GM19372 (cell line): Measurements from ENCODE around the gene PANK1.
"Not testable (repeated sequence)": the region's sequence is repeated elsewhere in the genome, so short reads cannot be mapped to it uniquely, and the experiment has no call there.

Source experiments
- ATAC-seq: cut with Tn5 transposase; IDR thresholded peaks from one replicate; pipeline ENCODE4 v1.9.1; 2021; ENCODE audit warnings: mild to moderate bottlenecking, low read depth, moderate library complexity; ENCODE audit not compliant: unreplicated experiment

The PANK1 gene

DNA sequence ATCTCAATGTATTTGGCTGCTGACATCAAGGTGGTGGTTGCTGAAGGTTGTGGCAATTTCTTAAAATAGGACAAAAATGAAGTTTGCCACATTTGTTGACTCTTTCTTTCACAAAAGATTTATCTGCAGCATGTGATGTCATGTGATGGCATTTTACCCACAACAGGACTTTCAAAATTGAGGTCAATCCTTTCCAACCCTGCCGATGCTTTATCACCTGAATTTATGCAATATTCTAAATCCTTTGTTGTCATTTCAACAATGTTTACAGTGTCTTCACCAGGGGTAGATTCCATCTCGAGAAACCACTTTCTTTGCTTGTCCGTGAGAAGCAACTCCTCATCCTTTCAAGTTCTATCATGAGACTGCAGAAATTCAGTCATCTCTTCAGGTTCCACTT lies 69.0 kb downstream of the PANK1 start:
- no peak for ATAC-seq

DNA sequence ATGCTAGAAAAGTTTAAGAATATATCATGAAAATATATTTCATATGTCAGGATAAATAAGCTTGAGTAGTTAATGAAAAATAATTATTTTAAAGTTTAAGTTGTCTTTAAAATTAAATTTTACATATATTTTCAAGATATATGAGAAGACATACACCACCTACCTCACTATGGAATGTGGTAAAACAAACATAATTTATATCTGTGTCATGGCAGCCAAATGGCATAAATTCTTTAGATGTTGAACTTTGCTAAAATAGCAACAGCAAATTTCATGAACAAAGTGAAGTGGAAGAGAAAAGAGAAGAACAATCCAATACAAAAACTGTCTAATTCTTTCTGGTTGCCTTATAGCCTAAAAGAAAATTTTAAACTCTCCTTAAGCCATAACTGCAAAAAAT lies 70.0 kb downstream of the PANK1 start:
- no peak for ATAC-seq

GRCh38 chr10:89574368-89574767 lies 70.7 kb downstream of the PANK1 start:
- no peak for ATAC-seq

GRCh38 chr10:89567576-89568245 lies 77.3 kb downstream of the PANK1 start:
- ATAC-seq, result no peak

DNA sequence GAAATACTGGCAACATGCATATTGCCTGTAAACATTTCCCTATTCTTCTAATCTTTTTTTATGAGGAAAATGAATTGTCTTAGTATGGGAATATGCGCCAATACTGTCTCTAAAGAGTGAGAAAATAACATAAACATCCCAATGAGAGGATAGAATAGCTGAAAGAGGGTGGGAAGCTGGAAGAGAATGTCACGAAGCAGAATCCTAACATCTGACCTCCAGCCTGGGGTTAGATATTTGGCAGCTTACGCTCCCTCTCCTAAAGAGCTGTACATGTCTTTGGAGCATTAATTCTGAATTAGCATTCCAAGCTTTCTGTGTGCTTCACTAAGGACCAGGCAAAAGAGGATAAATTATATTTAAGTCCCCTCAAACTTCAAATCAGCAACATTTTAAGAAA lies 78.0 kb downstream of the PANK1 start:
- no peak for ATAC-seq

DNA sequence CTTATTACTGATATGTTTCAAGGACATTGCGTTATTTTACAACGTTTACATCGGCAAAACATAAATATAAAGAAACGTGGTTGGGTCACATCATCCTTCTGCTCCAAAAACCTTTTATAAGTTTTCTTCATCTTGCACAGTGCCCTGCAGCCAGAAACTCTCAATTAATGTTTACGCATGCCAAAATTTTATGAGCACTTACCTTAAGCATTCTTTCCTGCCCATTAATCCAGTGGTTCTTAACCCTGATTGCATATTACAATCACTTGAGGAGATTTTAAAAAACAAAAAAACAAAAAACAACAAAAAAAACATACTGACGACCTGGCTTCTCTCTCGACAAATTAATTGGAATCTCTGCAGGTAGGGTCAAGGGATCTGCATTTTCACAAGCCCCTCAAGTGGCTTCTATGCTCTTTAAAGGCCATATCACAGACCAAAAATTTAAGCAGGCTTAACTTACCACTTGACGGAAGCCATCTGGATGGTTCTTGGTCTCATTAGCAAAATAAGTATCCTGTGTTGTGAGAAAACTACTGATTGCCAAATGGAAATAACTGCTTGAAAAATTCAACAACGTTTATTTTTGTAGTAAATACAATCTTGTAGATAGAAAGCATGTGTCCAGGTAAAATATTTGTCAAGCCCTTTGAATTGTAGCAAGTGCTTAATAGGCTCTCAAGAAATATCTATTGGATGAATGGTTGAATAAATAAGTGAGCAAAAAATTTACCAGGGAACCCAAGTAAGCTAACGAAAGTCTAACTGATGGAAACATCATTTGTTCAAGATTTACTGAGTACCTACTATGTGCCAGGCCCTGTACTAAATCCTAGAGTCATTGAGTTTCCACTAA lies 78.7 kb downstream of the PANK1 start:
- no peak for ATAC-seq

DNA sequence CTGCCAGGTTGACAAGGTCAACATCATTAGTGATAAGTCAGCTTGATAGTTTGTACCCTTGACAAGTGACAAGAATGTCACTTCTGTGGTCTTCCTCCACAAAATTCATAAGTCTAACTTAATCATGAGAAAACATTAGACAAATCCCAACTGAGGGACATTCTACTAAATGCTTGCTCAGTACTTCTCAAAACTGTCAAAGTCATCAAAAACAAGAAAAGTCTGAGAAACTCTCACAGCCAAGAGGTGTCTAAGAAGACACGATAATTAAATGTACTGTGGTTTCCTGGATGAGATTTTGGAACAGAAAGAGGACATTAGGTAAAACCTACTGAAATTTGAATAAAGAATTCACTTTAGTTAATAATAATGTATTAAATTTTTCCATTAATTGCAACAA lies 79.9 kb downstream of the PANK1 start:
- ATAC-seq, result no peak

- ATAC-seq, result no peak
Measured at GRCh38 chr10:89563861-89564478, 81.1 kb downstream of the PANK1 start.

DNA sequence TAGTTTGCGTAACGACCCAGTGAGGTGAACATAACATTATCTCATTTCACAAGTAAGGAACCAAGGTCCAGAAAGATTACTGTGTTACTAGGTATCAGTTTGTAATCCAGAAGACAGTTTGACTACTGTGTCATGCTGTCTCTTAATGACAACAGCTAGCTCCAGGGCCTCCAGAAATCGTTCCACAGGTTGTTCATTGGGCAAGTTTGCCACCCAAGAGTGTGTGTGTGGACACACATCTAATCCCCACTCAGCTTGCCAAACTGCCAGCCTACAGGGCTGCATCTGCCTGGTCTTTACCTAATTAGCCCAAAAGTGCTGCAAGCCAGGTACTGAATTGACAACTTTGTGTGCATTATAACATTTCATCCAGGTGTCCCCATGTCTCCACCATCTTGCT lies 81.7 kb downstream of the PANK1 start:
- no peak for ATAC-seq

DNA sequence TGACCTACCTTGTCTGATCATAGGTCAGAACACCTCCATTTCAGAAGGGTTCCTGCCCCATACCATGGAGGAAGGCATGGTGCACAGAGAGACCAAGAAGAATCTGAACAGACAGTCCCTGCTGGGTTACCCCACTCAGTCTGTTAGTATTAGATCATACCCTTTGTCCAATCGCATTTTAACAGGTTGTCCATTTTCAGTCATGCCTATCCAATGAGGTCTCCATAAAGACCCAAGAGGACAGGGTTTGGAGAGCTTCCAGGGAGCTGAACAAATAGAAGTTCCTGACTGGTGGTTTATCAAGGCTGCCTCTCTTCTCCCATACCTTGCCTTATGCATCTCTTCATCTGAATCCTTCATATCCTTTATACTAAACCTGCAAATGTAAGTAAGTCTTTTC lies 88.4 kb downstream of the PANK1 start:
- ATAC-seq, result no peak

GRCh38 chr10:89555688-89556445 lies 89.2 kb downstream of the PANK1 start:
- ATAC-seq, result no peak

- no peak for ATAC-seq
Measured at GRCh38 chr10:89554433-89554832, 90.6 kb downstream of the PANK1 start.

DNA sequence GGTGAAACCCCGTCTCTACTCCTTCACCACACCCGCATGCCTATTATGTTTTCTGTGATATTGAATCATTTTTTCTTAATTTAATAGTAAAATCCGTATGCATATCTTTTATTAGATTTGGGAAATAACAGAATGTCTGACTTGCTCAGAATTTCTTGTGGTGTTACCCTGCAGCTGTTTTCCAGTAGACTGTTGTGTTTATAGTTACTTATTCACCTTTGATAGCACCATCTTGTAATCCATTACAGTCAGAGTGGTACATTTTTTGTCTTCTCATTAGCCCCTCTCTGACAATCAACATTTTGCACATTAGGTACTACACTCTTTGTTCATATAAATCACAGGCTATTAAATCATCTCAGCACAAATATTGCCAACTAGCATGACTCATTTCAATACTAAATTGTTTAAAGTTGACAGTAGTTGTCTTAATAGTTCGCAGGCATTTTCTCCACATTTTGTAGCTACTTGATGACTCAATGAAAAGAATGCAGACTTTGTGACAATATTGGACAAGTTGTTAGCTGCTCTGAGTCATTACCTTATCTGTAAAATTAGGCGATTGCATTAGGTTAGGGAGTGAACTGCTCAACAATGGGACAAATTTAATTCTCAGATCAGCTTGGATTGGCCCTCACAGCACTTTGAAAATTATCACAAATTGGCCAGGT lies 91.8 kb downstream of the PANK1 start:
- no peak for ATAC-seq

DNA sequence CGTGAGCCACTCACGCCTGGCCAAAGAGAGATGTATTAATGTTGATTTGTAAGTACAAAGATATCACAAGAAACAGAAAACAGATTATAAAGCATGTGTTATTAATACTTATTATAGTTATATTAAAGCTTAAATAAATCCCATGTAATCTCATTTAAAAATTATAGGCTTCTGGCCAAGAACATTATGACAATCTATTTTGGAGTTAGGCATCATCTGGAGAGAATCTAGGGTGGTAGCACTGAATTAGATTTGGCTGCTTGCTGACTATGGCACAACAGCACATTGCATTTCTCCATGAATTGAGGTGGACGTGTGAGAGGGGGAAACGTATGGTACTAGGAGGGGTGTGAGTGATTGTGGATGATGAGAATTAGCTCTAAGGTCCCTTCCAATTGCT lies 92.8 kb downstream of the PANK1 start:
- no peak for ATAC-seq

DNA sequence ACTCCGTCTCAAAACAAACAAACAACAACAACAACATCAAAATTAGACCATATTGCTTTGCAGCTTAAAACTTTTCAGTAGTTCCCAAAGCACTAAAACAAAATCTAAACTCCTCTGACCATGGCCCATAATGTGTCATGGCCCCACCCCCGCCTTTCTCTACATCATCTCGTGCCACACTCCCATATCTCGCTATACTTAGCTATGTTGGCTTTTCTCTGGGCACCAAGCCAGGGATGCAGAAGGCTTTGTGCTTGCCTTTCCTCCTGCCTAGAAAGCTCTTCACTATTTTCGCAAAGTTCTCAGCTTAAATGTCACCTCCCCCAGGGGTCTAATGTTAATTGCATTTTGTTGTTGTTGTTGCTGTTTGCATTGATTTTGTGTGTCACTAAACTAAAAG lies 94.5 kb downstream of the PANK1 start:
- no peak for ATAC-seq

- ATAC-seq, result no peak
Measured at GRCh38 chr10:89549510-89549909, 95.5 kb downstream of the PANK1 start.

DNA sequence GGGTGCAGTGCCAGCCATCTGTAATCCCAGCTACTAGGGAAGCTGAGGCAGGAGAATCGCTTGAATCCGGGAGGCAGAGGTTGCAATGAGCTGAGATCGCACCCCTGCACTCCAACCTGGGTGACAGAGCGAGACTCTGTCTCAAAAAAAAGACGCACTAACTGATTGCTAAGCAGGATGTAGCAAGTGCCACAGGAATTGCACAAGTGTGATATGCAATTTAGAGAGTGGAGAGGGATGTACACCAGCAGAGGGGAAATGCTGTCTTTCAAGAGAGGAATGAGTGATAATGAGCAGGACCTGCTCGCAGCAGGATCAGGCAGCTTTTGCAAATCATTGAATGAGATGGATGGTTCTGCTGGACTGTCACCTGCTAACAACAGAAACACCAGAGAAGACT lies 96.4 kb downstream of the PANK1 start:
- no peak for ATAC-seq

- ATAC-seq, result no peak
Measured at GRCh38 chr10:89547853-89548513, 97.1 kb downstream of the PANK1 start.

DNA sequence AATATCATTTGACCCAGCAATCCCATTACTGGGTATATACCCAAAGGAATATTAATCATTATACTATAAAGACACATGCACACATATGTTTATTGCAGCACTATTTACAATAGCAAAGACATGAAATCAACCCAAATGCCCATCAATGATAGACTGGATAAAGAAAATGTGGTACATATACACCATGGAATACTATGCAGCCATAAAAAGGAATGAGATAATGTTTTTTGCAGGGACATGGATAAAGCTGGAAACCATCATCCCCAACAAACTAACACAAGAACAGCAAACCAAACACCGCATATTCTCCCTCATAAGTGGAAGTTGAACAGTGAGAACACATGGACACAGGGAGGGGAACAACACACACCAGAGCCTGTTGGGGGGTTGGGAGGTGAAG lies 98.4 kb downstream of the PANK1 start:
- ATAC-seq, result not testable (repeated sequence)

- ATAC-seq, result no peak
Measured at GRCh38 chr10:89543841-89544240, 101.2 kb downstream of the PANK1 start.
